HFFc6 (cell line): ENCODE results near the gene CCNY. TPM values are rescaled to one million over a fixed set of nuclear protein-coding genes. Genes with fewer than 3 reads are reported as not detected.

Experiments used
- DNase-seq: peaks from one replicate; pipeline ENCODE4 v3.0.0-alpha.2; 2018
- H3K27ac Mint-ChIP-seq: 2 replicates; pipeline ENCODE4 v1.8.0; 2020; ENCODE audit warnings: mild to moderate bottlenecking, mixed read lengths
- H3K27me3 Mint-ChIP-seq: 2 replicates; pipeline ENCODE4 v1.8.0; 2021; ENCODE audit warnings: mild to moderate bottlenecking, moderate library complexity, mixed read lengths; ENCODE audit not compliant: insufficient read depth
- H3K36me3 Mint-ChIP-seq: 2 replicates; pipeline ENCODE4 v1.8.0; 2021; ENCODE audit warnings: low read depth, mixed read lengths
- H3K4me1 Mint-ChIP-seq: 2 replicates; pipeline ENCODE4 v1.8.0; 2020; ENCODE audit warnings: low read depth, mixed read lengths
- H3K4me3 Mint-ChIP-seq: 2 replicates; pipeline ENCODE4 v1.8.0; 2020; ENCODE audit warnings: mild to moderate bottlenecking, moderate library complexity, mixed read lengths
- H3K9me3 Mint-ChIP-seq: 2 replicates; pipeline ENCODE4 v1.8.0; 2020; ENCODE audit warnings: mild to moderate bottlenecking, mixed read lengths
- CTCF ChIP-seq: fragments of 200-600 bp; sonication (generic); IDR thresholded peaks from 2 replicates; pipeline ENCODE4 v1.5.0; 2021; ENCODE audit warnings: antibody characterized with exemption, mild to moderate bottlenecking
- total RNA-seq, 6 experiments: library from RNA; stranded (reverse); fragmentation: NEBNext Ultra II Directional; extraction: Animal tissue kit (Norgen Biotek cat#: 25700); gene quantifications; 2 replicates in 1 of 6; 3 replicates in 5 of 6; pipeline ENCODE4 v1.2.3, GENCODE V29; 2021

Gene CCNY
- total RNA-seq, 6 experiments from 2014 or later: 60.0 to 76.6 (median 69.9) TPM

- H3K4me1 Mint-ChIP-seq: peaks cover 6% of the 10 kb centered on the region
These were observed 150.1 kb downstream of the CCNY start for GRCh38 chr10:35486297-35486990.

GRCh38 chr10:35487336-35488034 lies 151.2 kb downstream of the CCNY start:
- no peak for DNase-seq
- Mint-ChIP-seq H3K4me3 (no peak overlapping the region), H3K9me3 (no peaks in the 10 kb centered on the region), H3K27ac (no peak overlapping the region), H3K36me3 (peaks cover 16% of the 10 kb centered on the region; the same call in 1 of the 2 replicates), H3K4me1 (peaks cover 7% of the 10 kb centered on the region), H3K27me3 (no peaks in the 10 kb centered on the region)
- no peak for TF ChIP-seq CTCF

More at GRCh38 chr10:35486297-35486990, 150.1 kb downstream of the CCNY start:
- no peak for TF ChIP-seq CTCF
- DNase-seq: no peak
- Mint-ChIP-seq H3K9me3 (no peaks in the 10 kb centered on the region), H3K36me3 (peaks cover 16% of the 10 kb centered on the region; the same call in 1 of the 2 replicates), H3K27ac (no peak overlapping the region), H3K27me3 (no peaks in the 10 kb centered on the region), H3K4me3 (no peak overlapping the region)

- H3K4me3 Mint-ChIP-seq: no peak overlapping the region
- peaks cover 15% of the 10 kb centered on the region for H3K4me1 Mint-ChIP-seq
- DNase-seq: no peak
- H3K27me3 Mint-ChIP-seq: no peaks in the 10 kb centered on the region
- H3K9me3 Mint-ChIP-seq: no peaks in the 10 kb centered on the region
- H3K36me3 Mint-ChIP-seq: peaks cover 16% of the 10 kb centered on the region; the same call in 1 of the 2 replicates
- TF ChIP-seq CTCF: no peak
- H3K27ac Mint-ChIP-seq: no peak overlapping the region
These were observed 151.9 kb downstream of the CCNY start for GRCh38 chr10:35488228-35488627.

- no peak for DNase-seq
- Mint-ChIP-seq H3K36me3 (0 out of 2 replicates have a peak, but pooled peaks cover under 1% of the 10 kb centered on the region), H3K27ac (no peak overlapping the region), H3K4me3 (no peak overlapping the region), H3K4me1 (peaks cover 28% of the 10 kb centered on the region), H3K27me3 (no peaks in the 10 kb centered on the region), H3K9me3 (no peaks in the 10 kb centered on the region)
- TF ChIP-seq CTCF: no peak
These were observed 156.3 kb downstream of the CCNY start for GRCh38 chr10:35492386-35493195.

GRCh38 chr10:35493196-35494118 lies 157.1 kb downstream of the CCNY start:
- no peak overlapping the region for H3K4me3 Mint-ChIP-seq

More at GRCh38 chr10:35493196-35494118, 157.1 kb downstream of the CCNY start:
- H3K4me1 Mint-ChIP-seq: peaks cover 28% of the 10 kb centered on the region
- no peak overlapping the region for H3K27ac Mint-ChIP-seq
- H3K36me3 Mint-ChIP-seq: no peaks in the 10 kb centered on the region
- TF ChIP-seq CTCF: no peak
- no peaks in the 10 kb centered on the region for H3K27me3 Mint-ChIP-seq
- H3K9me3 Mint-ChIP-seq: no peaks in the 10 kb centered on the region
- DNase-seq: no peak
